GM12878 (cell line): ENCODE measurements around the gene KRT72. TPM values are rescaled to one million over a fixed set of nuclear protein-coding genes. Genes with fewer than 3 reads are reported as not detected.

ENCODE experiments used
- ATAC-seq: fragments of 200-7000 bp; cut with Tn5 transposase; 3 replicates; pipeline ENCODE4 v1.9.1; 2020; ENCODE audit warnings: mild to moderate bottlenecking, moderate library complexity
- BruUV-seq: library from RNA; stranded (reverse); fragments of 400-500 nt; replicated peaks from 2 replicates; lab custom pipeline; 2021; lab: Mats Ljungman, UMichigan
- CTCF ChIA-PET: fragments of 300-600 bp; sonication (Branson Sonifier 250); formaldehyde crosslinking; extraction: SDS; loops from one replicate; lab custom pipeline; 2021; ENCODE audit warnings: inconsistent platforms; lab: Yijun Ruan, JAX
- POLR2A ChIA-PET: fragments of 350-600 bp; formaldehyde crosslinking; extraction: SDS; loops from one replicate; lab custom pipeline; 2021; ENCODE audit warnings: inconsistent platforms; lab: Charles Lee
- RAD21 ChIA-PET: fragments of 300-600 bp; sonication (Branson Sonifier 250); formaldehyde crosslinking; loops from one replicate; lab custom pipeline; 2023; ENCODE audit warnings: antibody characterized with exemption; ENCODE audit not compliant: unreplicated experiment; lab: Charles Lee
- SMC1A ChIA-PET: fragments of 300-600 bp; sonication (Branson Sonifier 250); formaldehyde crosslinking; loops from one replicate; lab custom pipeline; 2023; ENCODE audit not compliant: unreplicated experiment, uncharacterized antibody; lab: Charles Lee
- DNase-seq: peaks from one replicate; pipeline ENCODE4 v3.0.0-alpha.2; 2011; ENCODE audit warnings: low read depth, low spot score
- FAIRE-seq: peaks from 3 replicates; lab custom pipeline; 2011; peaks lifted over from hg19 to GRCh38; lab: Jason Lieb, UNC
- H2AFZ ChIP-seq: 2 replicates; pipeline ENCODE4 v1.6.0; 2011; ENCODE audit warnings: low read depth, low read length, control low read depth; ENCODE audit not compliant: control insufficient read depth
- H3K27ac ChIP-seq: 2 replicates; pipeline ENCODE4 v1.5.1; 2011; ENCODE audit warnings: control low read depth; ENCODE audit not compliant: control insufficient read depth, insufficient read depth
- H3K27me3 ChIP-seq, 2 experiments: replicated peaks in 1 of 2; 2 replicates each; pipeline versions ENCODE4 v1.6.0 to v1.6.1; 2011; ENCODE audit warnings: low read length in 1 of 2; ENCODE audit not compliant: control insufficient read depth in 2 of 2, insufficient read depth in 2 of 2
- H3K36me3 ChIP-seq, 2 experiments: 2 replicates each; pipeline ENCODE4 v1.5.1; 2011; ENCODE audit warnings: low read length in 1 of 2; ENCODE audit not compliant: control insufficient read depth in 2 of 2, insufficient read depth in 2 of 2
- H3K4me1 ChIP-seq: 2 replicates; pipeline ENCODE4 v1.6.1; 2011; ENCODE audit warnings: mild to moderate bottlenecking, low read length, moderate library complexity, mixed read lengths; ENCODE audit not compliant: control insufficient read depth, insufficient read depth
- H3K4me2 ChIP-seq: 2 replicates; pipeline ENCODE4 v1.6.0; 2011; ENCODE audit warnings: control low read depth; ENCODE audit not compliant: control insufficient read depth, insufficient read depth
- H3K4me3 ChIP-seq: fragments of 200-600 bp; sonication (generic); 2 replicates; pipeline ENCODE4 v1.5.1; 2016
- H3K79me2 ChIP-seq: 2 replicates; pipeline ENCODE4 v1.6.0; 2011; ENCODE audit warnings: low read length; ENCODE audit not compliant: control insufficient read depth, insufficient read depth
- H3K9ac ChIP-seq: 2 replicates; pipeline ENCODE4 v1.8.0; 2011; ENCODE audit warnings: low read length, control low read depth, mixed read lengths; ENCODE audit not compliant: control insufficient read depth, insufficient read depth
- H3K9me3 ChIP-seq: replicated peaks from 3 replicates; pipeline ENCODE4 v1.5.1; 2011; ENCODE audit warnings: mild to moderate bottlenecking, low read length; ENCODE audit not compliant: control insufficient read depth, insufficient read depth
- H4K20me1 ChIP-seq: 2 replicates; pipeline ENCODE4 v1.6.0; 2011; ENCODE audit not compliant: control insufficient read depth, insufficient read depth
- CHD1 ChIP-seq: IDR thresholded peaks from 2 replicates; pipeline ENCODE4 v1.6.1; 2012; ENCODE audit warnings: low read depth, low read length, improper control_type of control experiment
- EED ChIP-seq: sonication (generic); IDR thresholded peaks from 2 replicates; pipeline ENCODE4 v1.6.1; 2016; ENCODE audit warnings: antibody characterized with exemption, low read depth
- FOS ChIP-seq: IDR thresholded peaks from 3 replicates; pipeline ENCODE4 v1.6.1; 2011; ENCODE audit warnings: borderline replicate concordance; ENCODE audit not compliant: insufficient read length; ENCODE audit errors: extremely low read depth
- FOXK2 ChIP-seq: fragments of 450-650 bp; IDR thresholded peaks from 2 replicates; pipeline ENCODE4 v1.6.1; 2017; ENCODE audit warnings: mild to moderate bottlenecking, moderate library complexity
- GABPA ChIP-seq: IDR thresholded peaks from 2 replicates; pipeline ENCODE4 v1.6.1; 2014; ENCODE audit warnings: antibody characterized with exemption, low read depth, mild to moderate bottlenecking, inconsistent platforms
- NR2C1 ChIP-seq: fragments of 450-650 bp; IDR thresholded peaks from 2 replicates; pipeline ENCODE4 v1.6.1; 2017; ENCODE audit warnings: antibody characterized with exemption, mild to moderate bottlenecking, moderate library complexity
- SREBF2 ChIP-seq: IDR thresholded peaks from 2 replicates; pipeline ENCODE4 v1.6.1; 2012; ENCODE audit warnings: mild to moderate bottlenecking, low read length
- TARDBP ChIP-seq: IDR thresholded peaks from 2 replicates; pipeline ENCODE4 v1.6.1; 2016; ENCODE audit warnings: borderline replicate concordance
- ZNF217 ChIP-seq: fragments of 450-650 bp; IDR thresholded peaks from 2 replicates; pipeline ENCODE4 v1.6.1; 2017; ENCODE audit warnings: antibody characterized with exemption, mild to moderate bottlenecking
- WGBS: methylation state at CpG from one replicate; pipeline ENCODE4 v1.1.6; 2016; ENCODE audit warnings: low lambda C conversion rate; ENCODE audit not compliant: insufficient replicate concordance, insufficient coverage; ENCODE audit errors: missing lambda C conversion rate; 5-methylcytosine and 5-hydroxymethylcytosine counted together
- in situ Hi-C: fragments of 300-500 bp; cut with MboI; formaldehyde crosslinking; loops from 9 replicates; pipeline ENCODE4 v1.14.3; 2018; ENCODE audit warnings: mixed read lengths
- intact Hi-C: fragments of 100-400 bp; cut with micrococcal nuclease; formaldehyde crosslinking; loops from one replicate; pipeline ENCODE4 v1.14.2; 2022; ENCODE audit not compliant: unreplicated experiment
- polyA plus RNA-seq, 11 experiments: library from polyadenylated mRNA; depleted of rRNA in 4 of 11; unstranded in 6 of 11; stranded (reverse) in 5 of 11; fragments of >200 nt; fragmentation: Nextera tagmentation in 4 of 11; fragmentation: Illumina TruSeq in 1 of 11; extraction: Ambion mirVana in 4 of 11; extraction: Trizol in 1 of 11; gene quantifications; 1 replicate in 1 of 11; 2 replicates in 10 of 11; pipeline versions ENCODE4 v1.2.1 to v1.2.3, GENCODE V29; 2011 to 2016; ENCODE audit warnings: inconsistent platforms in 2 of 11, missing spikeins in 2 of 11, low read depth in 1 of 11
- total RNA-seq, 4 experiments: library from RNA; depleted of rRNA in 3 of 4; stranded (reverse); fragments of >200 nt in 3 of 4; fragmentation: Illumina TruSeq in 1 of 4; extraction: Trizol in 1 of 4; gene quantifications; 2 replicates each; pipeline versions ENCODE4 v1.2.1 to v1.2.3, GENCODE V29; 2013 to 2021
- TF ChIP-seq, protein P1 (sequence below): fragments of 450-650 bp; IDR thresholded peaks from 2 replicates; pipeline ENCODE4 v1.6.1; 2016; ENCODE audit warnings: mild to moderate bottlenecking
- TF ChIP-seq, protein P2 (sequence below): IDR thresholded peaks from 2 replicates; pipeline ENCODE4 v1.6.1; 2012; ENCODE audit warnings: low read depth, low read length, improper control_type of control experiment
- TF ChIP-seq, protein P3 (sequence below): fragments of 450-650 bp; conservative IDR thresholded peaks from 2 replicates; pipeline ENCODE4 v1.6.1; 2017; ENCODE audit warnings: mild to moderate bottlenecking, moderate library complexity
- TF ChIP-seq, protein P4 (sequence below): IDR thresholded peaks from 2 replicates; pipeline ENCODE4 v1.6.1; 2012; ENCODE audit warnings: mild to moderate bottlenecking, low read depth, low read length
- TF ChIP-seq, protein P5 (sequence below), 3 experiments: IDR thresholded peaks in 2 of 3; conservative IDR thresholded peaks in 1 of 3; 2 replicates each; pipeline ENCODE4 v1.5.1; 2011; ENCODE audit warnings: low read depth in 3 of 3, low read length in 3 of 3, mild to moderate bottlenecking in 3 of 3, control low read depth in 2 of 3, moderate library complexity in 2 of 3, inconsistent platforms in 1 of 3, mixed read lengths in 1 of 3; ENCODE audit not compliant: control insufficient read depth in 2 of 3, insufficient read depth in 1 of 3; ENCODE audit errors: extremely low read depth in 1 of 3

The KRT72 gene
- total and polyA plus RNA-seq, 10 of the 15 experiments (the other 5 are each of a cell fraction or from before 2014, with no cell fraction given): not detected

DNA sequence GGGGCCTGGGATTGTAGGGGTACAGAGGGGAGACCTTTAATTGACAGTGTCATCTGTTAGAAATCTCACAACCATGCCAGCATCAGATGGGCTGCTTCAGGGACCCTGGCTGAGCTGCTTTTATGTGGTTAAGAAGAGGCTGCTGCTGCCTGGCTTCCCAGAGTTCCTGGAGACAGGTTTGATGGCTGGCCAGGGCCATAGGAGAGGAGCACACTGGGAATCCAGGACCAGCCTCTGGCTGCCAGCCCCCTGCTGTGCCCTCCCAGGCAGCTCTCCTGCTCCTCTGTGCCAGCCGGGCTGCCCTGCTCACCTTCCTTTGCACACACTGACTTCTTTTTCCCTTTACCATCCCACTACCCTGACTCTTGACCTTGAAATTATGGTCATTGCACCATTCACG lies 17.6 kb upstream of the KRT72 start:
- no peaks in the 10 kb centered on the region for H3K79me2 ChIP-seq
- H3K27ac ChIP-seq: no peak overlapping the region
- H3K4me3 ChIP-seq: no peak overlapping the region
- no peaks in the 10 kb centered on the region for H3K36me3 ChIP-seq
- TF ChIP-seq, protein P1, sequence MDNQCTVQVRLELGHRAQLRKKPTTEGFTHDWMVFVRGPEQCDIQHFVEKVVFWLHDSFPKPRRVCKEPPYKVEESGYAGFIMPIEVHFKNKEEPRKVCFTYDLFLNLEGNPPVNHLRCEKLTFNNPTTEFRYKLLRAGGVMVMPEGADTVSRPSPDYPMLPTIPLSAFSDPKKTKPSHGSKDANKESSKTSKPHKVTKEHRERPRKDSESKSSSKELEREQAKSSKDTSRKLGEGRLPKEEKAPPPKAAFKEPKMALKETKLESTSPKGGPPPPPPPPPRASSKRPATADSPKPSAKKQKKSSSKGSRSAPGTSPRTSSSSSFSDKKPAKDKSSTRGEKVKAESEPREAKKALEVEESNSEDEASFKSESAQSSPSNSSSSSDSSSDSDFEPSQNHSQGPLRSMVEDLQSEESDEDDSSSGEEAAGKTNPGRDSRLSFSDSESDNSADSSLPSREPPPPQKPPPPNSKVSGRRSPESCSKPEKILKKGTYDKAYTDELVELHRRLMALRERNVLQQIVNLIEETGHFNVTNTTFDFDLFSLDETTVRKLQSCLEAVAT: no peak
- TF ChIP-seq, protein P2, sequence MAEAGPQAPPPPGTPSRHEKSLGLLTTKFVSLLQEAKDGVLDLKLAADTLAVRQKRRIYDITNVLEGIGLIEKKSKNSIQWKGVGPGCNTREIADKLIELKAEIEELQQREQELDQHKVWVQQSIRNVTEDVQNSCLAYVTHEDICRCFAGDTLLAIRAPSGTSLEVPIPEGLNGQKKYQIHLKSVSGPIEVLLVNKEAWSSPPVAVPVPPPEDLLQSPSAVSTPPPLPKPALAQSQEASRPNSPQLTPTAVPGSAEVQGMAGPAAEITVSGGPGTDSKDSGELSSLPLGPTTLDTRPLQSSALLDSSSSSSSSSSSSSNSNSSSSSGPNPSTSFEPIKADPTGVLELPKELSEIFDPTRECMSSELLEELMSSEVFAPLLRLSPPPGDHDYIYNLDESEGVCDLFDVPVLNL: no peak
- TF ChIP-seq ZNF217 (no peak), FOXK2 (no peak), TARDBP (no peak), GABPA (no peak), FOS (no peak), NR2C1 (no peak), CHD1 (no peak), EED (no peak), SREBF2 (no peak)
- TF ChIP-seq, protein P3, sequence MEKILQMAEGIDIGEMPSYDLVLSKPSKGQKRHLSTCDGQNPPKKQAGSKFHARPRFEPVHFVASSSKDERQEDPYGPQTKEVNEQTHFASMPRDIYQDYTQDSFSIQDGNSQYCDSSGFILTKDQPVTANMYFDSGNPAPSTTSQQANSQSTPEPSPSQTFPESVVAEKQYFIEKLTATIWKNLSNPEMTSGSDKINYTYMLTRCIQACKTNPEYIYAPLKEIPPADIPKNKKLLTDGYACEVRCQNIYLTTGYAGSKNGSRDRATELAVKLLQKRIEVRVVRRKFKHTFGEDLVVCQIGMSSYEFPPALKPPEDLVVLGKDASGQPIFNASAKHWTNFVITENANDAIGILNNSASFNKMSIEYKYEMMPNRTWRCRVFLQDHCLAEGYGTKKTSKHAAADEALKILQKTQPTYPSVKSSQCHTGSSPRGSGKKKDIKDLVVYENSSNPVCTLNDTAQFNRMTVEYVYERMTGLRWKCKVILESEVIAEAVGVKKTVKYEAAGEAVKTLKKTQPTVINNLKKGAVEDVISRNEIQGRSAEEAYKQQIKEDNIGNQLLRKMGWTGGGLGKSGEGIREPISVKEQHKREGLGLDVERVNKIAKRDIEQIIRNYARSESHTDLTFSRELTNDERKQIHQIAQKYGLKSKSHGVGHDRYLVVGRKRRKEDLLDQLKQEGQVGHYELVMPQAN: no peak
- TF ChIP-seq, protein P4, sequence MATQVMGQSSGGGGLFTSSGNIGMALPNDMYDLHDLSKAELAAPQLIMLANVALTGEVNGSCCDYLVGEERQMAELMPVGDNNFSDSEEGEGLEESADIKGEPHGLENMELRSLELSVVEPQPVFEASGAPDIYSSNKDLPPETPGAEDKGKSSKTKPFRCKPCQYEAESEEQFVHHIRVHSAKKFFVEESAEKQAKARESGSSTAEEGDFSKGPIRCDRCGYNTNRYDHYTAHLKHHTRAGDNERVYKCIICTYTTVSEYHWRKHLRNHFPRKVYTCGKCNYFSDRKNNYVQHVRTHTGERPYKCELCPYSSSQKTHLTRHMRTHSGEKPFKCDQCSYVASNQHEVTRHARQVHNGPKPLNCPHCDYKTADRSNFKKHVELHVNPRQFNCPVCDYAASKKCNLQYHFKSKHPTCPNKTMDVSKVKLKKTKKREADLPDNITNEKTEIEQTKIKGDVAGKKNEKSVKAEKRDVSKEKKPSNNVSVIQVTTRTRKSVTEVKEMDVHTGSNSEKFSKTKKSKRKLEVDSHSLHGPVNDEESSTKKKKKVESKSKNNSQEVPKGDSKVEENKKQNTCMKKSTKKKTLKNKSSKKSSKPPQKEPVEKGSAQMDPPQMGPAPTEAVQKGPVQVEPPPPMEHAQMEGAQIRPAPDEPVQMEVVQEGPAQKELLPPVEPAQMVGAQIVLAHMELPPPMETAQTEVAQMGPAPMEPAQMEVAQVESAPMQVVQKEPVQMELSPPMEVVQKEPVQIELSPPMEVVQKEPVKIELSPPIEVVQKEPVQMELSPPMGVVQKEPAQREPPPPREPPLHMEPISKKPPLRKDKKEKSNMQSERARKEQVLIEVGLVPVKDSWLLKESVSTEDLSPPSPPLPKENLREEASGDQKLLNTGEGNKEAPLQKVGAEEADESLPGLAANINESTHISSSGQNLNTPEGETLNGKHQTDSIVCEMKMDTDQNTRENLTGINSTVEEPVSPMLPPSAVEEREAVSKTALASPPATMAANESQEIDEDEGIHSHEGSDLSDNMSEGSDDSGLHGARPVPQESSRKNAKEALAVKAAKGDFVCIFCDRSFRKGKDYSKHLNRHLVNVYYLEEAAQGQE: no peak
- TF ChIP-seq, protein P5, sequence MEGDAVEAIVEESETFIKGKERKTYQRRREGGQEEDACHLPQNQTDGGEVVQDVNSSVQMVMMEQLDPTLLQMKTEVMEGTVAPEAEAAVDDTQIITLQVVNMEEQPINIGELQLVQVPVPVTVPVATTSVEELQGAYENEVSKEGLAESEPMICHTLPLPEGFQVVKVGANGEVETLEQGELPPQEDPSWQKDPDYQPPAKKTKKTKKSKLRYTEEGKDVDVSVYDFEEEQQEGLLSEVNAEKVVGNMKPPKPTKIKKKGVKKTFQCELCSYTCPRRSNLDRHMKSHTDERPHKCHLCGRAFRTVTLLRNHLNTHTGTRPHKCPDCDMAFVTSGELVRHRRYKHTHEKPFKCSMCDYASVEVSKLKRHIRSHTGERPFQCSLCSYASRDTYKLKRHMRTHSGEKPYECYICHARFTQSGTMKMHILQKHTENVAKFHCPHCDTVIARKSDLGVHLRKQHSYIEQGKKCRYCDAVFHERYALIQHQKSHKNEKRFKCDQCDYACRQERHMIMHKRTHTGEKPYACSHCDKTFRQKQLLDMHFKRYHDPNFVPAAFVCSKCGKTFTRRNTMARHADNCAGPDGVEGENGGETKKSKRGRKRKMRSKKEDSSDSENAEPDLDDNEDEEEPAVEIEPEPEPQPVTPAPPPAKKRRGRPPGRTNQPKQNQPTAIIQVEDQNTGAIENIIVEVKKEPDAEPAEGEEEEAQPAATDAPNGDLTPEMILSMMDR (IDR thresholded peaks at IDR 0.05 in 2 of 3, conservative IDR thresholded peaks at IDR 0.05 in 1 of 3; ENCODE audit: control insufficient read depth in 2 of 3, extremely low read depth in 1 of 3, insufficient read depth in 1 of 3, low read depth in 3 of 3, low read length in 3 of 3): no peak
- SMC1A ChIA-PET: no interaction called here
- intact Hi-C loops (no loop called here), in situ Hi-C loops (no loop called here)
- ATAC-seq (no peak), FAIRE-seq (no peak), DNase-seq (no peak)
- RAD21 ChIA-PET: no interaction called here
- no peaks in the 10 kb centered on the region for H3K4me1 ChIP-seq
- H4K20me1 ChIP-seq: no peaks in the 10 kb centered on the region
- no peak overlapping the region for H3K9ac ChIP-seq
- 0% methylated on average over 1 of the region's 2 CpGs for WGBS
- H3K4me2 ChIP-seq: no peak overlapping the region
- peaks cover 0 to 3% of the 10 kb centered on the region in 2 experiments; a peak in 3 of 4 replicates for H3K27me3 ChIP-seq
- no peak overlapping the region for H2AFZ ChIP-seq
- no TSS peak for BruUV-seq
- CTCF ChIA-PET: no interaction called here
- no peaks in the 10 kb centered on the region for H3K9me3 ChIP-seq
- POLR2A ChIA-PET: no interaction called here
